Activated CD4-positive, alpha-beta T cell treated with anti-CD3 and anti-CD28 coated beads, Interleukin-2, amount 50 U/mL, for 48 hours (primary cell): ENCODE data around the gene UQCRC2.
"Not testable (repeated sequence)": the region's sequence is repeated elsewhere in the genome, so short reads cannot be mapped to it uniquely, and the experiment has no call there.

Source experiments
- DNase-seq, 2 experiments: peaks; one replicate each; pipeline ENCODE4 v3.0.0-alpha.2; 2020

The UQCRC2 gene

GRCh38 chr16:21984062-21984461 lies 30.9 kb downstream of the UQCRC2 start:
- no peak for DNase-seq

- DNase-seq: no peak
Observed at GRCh38 chr16:21985524-21985923, 32.4 kb downstream of the UQCRC2 start.

- DNase-seq: no peak
Observed at GRCh38 chr16:21986692-21987246, 33.6 kb downstream of the UQCRC2 start.

- no peak for DNase-seq
Observed at GRCh38 chr16:21987498-21987897, 34.3 kb downstream of the UQCRC2 start.

GRCh38 chr16:21989133-21989532 lies 36.0 kb downstream of the UQCRC2 start:
- no peak for DNase-seq

- no peak for DNase-seq
Observed at GRCh38 chr16:21989751-21990150, 36.6 kb downstream of the UQCRC2 start.

- no peak for DNase-seq
Observed at GRCh38 chr16:21990381-21990944, 37.3 kb downstream of the UQCRC2 start.

- no peak for DNase-seq
Observed at GRCh38 chr16:21991621-21992020, 38.5 kb downstream of the UQCRC2 start.

- DNase-seq: no peak
Observed at GRCh38 chr16:21994856-21995465, 41.8 kb downstream of the UQCRC2 start.

GRCh38 chr16:21996923-21997696 lies 43.9 kb downstream of the UQCRC2 start:
- DNase-seq: no peak

GRCh38 chr16:21997697-21998480 lies 44.7 kb downstream of the UQCRC2 start:
- DNase-seq: no peak

GRCh38 chr16:22001591-22001990 lies 48.4 kb downstream of the UQCRC2 start:
- no peak for DNase-seq

- not testable (repeated sequence) for DNase-seq
Observed at GRCh38 chr16:22002047-22002446, 48.9 kb downstream of the UQCRC2 start.

GRCh38 chr16:22003195-22003594 lies 50.0 kb downstream of the UQCRC2 start:
- DNase-seq: no peak

GRCh38 chr16:22004341-22004740 lies 51.2 kb downstream of the UQCRC2 start:
- no peak for DNase-seq

GRCh38 chr16:22005746-22006145 lies 52.6 kb downstream of the UQCRC2 start:
- no peak for DNase-seq

- no peak for DNase-seq
Observed at GRCh38 chr16:22006636-22007035, 53.5 kb downstream of the UQCRC2 start.

GRCh38 chr16:22007159-22007508 lies 54.0 kb downstream of the UQCRC2 start:
- no peak for DNase-seq

GRCh38 chr16:22007509-22008214 lies 54.5 kb downstream of the UQCRC2 start, which contains the start of gene MOSMO:
Gene MOSMO, plus strand, starts transcription at chr16:22008111. Its CDS starts 191 bp downstream, at chr16:22008302.
- peak; percentile 74 to 76 for DNase-seq

- peak; percentile 36 to 38 for DNase-seq
Observed at GRCh38 chr16:22008215-22009059, 55.3 kb downstream of the UQCRC2 start.

- DNase-seq: no peak
Observed at GRCh38 chr16:22010902-22011301, 57.7 kb downstream of the UQCRC2 start.
